ENCODE measurements around the gene EFCAB8.

- TF ChIP-seq CTCF (IDR thresholded peaks at IDR 0.05) (no peak), EP300 (IDR thresholded peaks at IDR 0.05) (no peak)
These were observed 66.1 kb downstream of the EFCAB8 start for GRCh38 chr20:32924781-32925180.

Measured in stomach (tissue), 4 donors.